Measurements from ENCODE around the gene MGAM2. TPM values are rescaled to one million over a fixed set of nuclear protein-coding genes. Genes with fewer than 3 reads are reported as not detected.

The MGAM2 gene
- total and polyA plus RNA-seq, 2 of the 8 experiments (the other 6 are each of a cell fraction or from before 2014, with no cell fraction given): 0.02 TPM; not detected in 1

DNA sequence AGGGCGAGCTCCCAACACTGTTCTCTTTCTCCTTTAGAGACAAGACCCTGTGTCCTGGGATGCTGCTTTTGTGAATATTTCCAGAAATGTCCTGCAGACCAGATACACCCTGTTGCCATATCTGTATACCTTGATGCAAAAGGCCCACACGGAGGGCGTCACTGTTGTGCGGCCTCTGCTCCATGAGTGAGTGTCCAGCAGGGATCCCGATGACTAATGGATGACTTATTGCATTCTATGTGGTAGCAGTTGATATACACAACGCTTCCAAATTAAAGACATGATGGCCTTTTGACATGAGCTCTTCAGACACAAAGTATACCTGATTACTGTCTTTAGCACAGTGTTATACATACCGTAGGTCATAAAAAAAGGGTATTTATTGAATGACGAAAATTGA is 45.0 kb upstream of the MGAM2 start:
- FAIRE-seq: no peak
- ChIA-PET POLR2A (ENCODE audit: partially characterized antibody) (no interaction called here), CTCF (ENCODE audit: partially characterized antibody) (interaction anchor here (0.9 to 1.1 kb wide), 2 partner anchors 53 to 90 kb away, joined by 3 to 4 read pairs; no protein-coding TSS in a partner anchor)

More for the DNA sequence above, 45.0 kb upstream of the MGAM2 start:
- Histone ChIP-seq H2AFZ (ENCODE audit: low read length) (no peak overlapping the region), H2BK20ac (ENCODE audit: low read length) (no peak overlapping the region), H3K27me3 (replicated peaks in 1 of 4; ENCODE audit: control insufficient read depth in 3 of 4, extremely low read depth in 1 of 4, insufficient read depth in 3 of 4, low read length in 3 of 4) (no peaks in the 10 kb centered on the region), H3K4me3 (ENCODE audit: extremely low read depth in 1 of 4, insufficient read depth in 2 of 4, low read depth in 3 of 4, low read length in 4 of 4) (no peak overlapping the region), H2BK5ac (ENCODE audit: low read depth, low read length) (no peak overlapping the region), H3K4ac (replicated peaks; ENCODE audit: insufficient read length, low read depth, low read length) (no peak overlapping the region), H2AK5ac (ENCODE audit: low read depth, low read length) (no peak overlapping the region), H3K9ac (replicated peaks in 1 of 4; ENCODE audit: extremely low read depth in 1 of 4, low read depth in 3 of 4, low read length in 3 of 4) (no peak overlapping the region), H4K8ac (ENCODE audit: extremely low read depth, insufficient read depth, low read length) (no peak overlapping the region), H3K79me1 (ENCODE audit: low read depth, low read length) (no peaks in the 10 kb centered on the region), H4K20me1 (replicated peaks in 1 of 2; ENCODE audit: control insufficient read depth in 1 of 2, insufficient read depth in 2 of 2, low read length in 2 of 2) (no peaks in the 10 kb centered on the region), H3K79me2 (ENCODE audit: control insufficient read depth in 1 of 2, insufficient read depth in 2 of 2, low read length in 2 of 2) (no peaks in the 10 kb centered on the region), H4K5ac (ENCODE audit: insufficient read length, low read depth, low read length) (no peak overlapping the region), H3K14ac (ENCODE audit: insufficient read length) (no peak overlapping the region), H3K23me2 (ENCODE audit: low read depth, low read length) (no peaks in the 10 kb centered on the region), H4K91ac (replicated peaks; ENCODE audit: insufficient read length, low read length) (no peak overlapping the region), H2BK120ac (replicated peaks; ENCODE audit: low read depth, low read length) (no peak overlapping the region), H3K18ac (ENCODE audit: extremely low read depth, low read length) (no peak overlapping the region), H3K56ac (replicated peaks; ENCODE audit: insufficient read length, low read depth, low read length) (no peak overlapping the region), H3K4me1 (replicated peaks in 1 of 4; ENCODE audit: control insufficient read depth in 3 of 4, insufficient read depth in 4 of 4, low read length in 3 of 4) (no peaks in the 10 kb centered on the region), H2BK12ac (ENCODE audit: low read depth, low read length) (no peak overlapping the region), H3K9me3 (ENCODE audit: insufficient read depth in 2 of 2, low read depth in 1 of 2, low read length in 1 of 2) (no peaks in the 10 kb centered on the region), H2BK15ac (ENCODE audit: low read length) (no peak overlapping the region), H3K4me2 (ENCODE audit: insufficient read depth in 1 of 2, low read depth in 2 of 2, low read length in 2 of 2) (no peak overlapping the region), H3K23ac (ENCODE audit: insufficient read length) (no peak overlapping the region), H3K27ac (ENCODE audit: low read depth, low read length) (no peak overlapping the region), H3K36me3 (ENCODE audit: control insufficient read depth in 2 of 4, insufficient read depth in 4 of 4, low read length in 3 of 4) (no peaks in the 10 kb centered on the region)
- TF ChIP-seq SP4 (IDR thresholded peaks at IDR 0.05; ENCODE audit: low read length) (no peak), SAP30 (IDR thresholded peaks at IDR 0.05; ENCODE audit: insufficient read depth, insufficient replicate concordance, low read length) (no peak), FOSL1 (IDR thresholded peaks at IDR 0.05; ENCODE audit: insufficient read depth, low read depth, low read length) (no peak), YY1 (IDR thresholded peaks at IDR 0.05; ENCODE audit: low read depth, low read length) (no peak), POU5F1 (IDR thresholded peaks at IDR 0.05; ENCODE audit: low read depth, low read length) (no peak)
- WGBS, 2 experiments (ENCODE audit: extremely low coverage in 1 of 2, insufficient coverage in 1 of 2, insufficient read length in 1 of 2, insufficient replicate concordance in 2 of 2, low coverage in 1 of 2, low lambda C conversion rate in 2 of 2, missing lambda C conversion rate in 1 of 2): 88% methylated on average over 8 of the region's 8 CpGs; no CpG with 5 or more reads in 1 of the 2 experiments
- no peak for DNase-seq (ENCODE audit: low read depth in 1 of 2, low spot score in 2 of 2)

All from H1 (cell line).